Measurements from ENCODE around the gene CLSTN2. TPM values are rescaled to one million over a fixed set of nuclear protein-coding genes. Genes with fewer than 3 reads are reported as not detected.

The CLSTN2 gene
- total RNA-seq, 2 donors from 2014 or later, result 0.82 to 1.3 TPM

- intact Hi-C loops (cut with DNase I), result no loop called here
- no peaks in the 10 kb centered on the region for H3K4me1 ChIP-seq
- H3K36me3 ChIP-seq, result no peaks in the 10 kb centered on the region
- H3K9me3 ChIP-seq, result no peaks in the 10 kb centered on the region
- DNase-seq, result no peak
- no peak overlapping the region for H3K27ac ChIP-seq
- no peak overlapping the region for H3K9ac ChIP-seq (ENCODE audit: low read depth in 2 of 2, low read length in 2 of 2)
- TF ChIP-seq CTCF (IDR thresholded peaks at IDR 0.05), result no peak
- no peak overlapping the region for H3K4me3 ChIP-seq
- no peaks in the 10 kb centered on the region for H3K27me3 ChIP-seq
These were observed 675.6 kb downstream of the CLSTN2 start for GRCh38 chr3:140610544-140610943.

- Histone ChIP-seq H3K4me3 (no peak overlapping the region), H3K27me3 (no peaks in the 10 kb centered on the region), H3K9me3 (no peaks in the 10 kb centered on the region), H3K36me3 (no peaks in the 10 kb centered on the region), H3K9ac (ENCODE audit: low read depth in 2 of 2, low read length in 2 of 2) (no peak overlapping the region), H3K4me1 (no peaks in the 10 kb centered on the region), H3K27ac (no peak overlapping the region)
- TF ChIP-seq CTCF (IDR thresholded peaks at IDR 0.05), result no peak
- no peak for DNase-seq
- intact Hi-C loops (cut with DNase I), result no loop called here
These were observed 679.0 kb downstream of the CLSTN2 start for GRCh38 chr3:140614001-140614400.

- no peak for TF ChIP-seq CTCF (IDR thresholded peaks at IDR 0.05)
- DNase-seq, result no peak
- Histone ChIP-seq H3K9ac (ENCODE audit: low read depth in 2 of 2, low read length in 2 of 2) (no peak overlapping the region), H3K4me3 (no peak overlapping the region), H3K4me1 (no peaks in the 10 kb centered on the region), H3K9me3 (no peaks in the 10 kb centered on the region), H3K27me3 (no peaks in the 10 kb centered on the region), H3K27ac (no peak overlapping the region), H3K36me3 (no peaks in the 10 kb centered on the region)
- intact Hi-C loops (cut with DNase I), result no loop called here
These were observed 682.1 kb downstream of the CLSTN2 start for GRCh38 chr3:140617135-140617534.

- Histone ChIP-seq H3K27me3 (no peaks in the 10 kb centered on the region), H3K9ac (ENCODE audit: low read depth in 2 of 2, low read length in 2 of 2) (no peak overlapping the region), H3K27ac (no peak overlapping the region), H3K4me3 (no peak overlapping the region), H3K36me3 (no peaks in the 10 kb centered on the region), H3K9me3 (no peaks in the 10 kb centered on the region), H3K4me1 (no peaks in the 10 kb centered on the region)
- TF ChIP-seq CTCF (IDR thresholded peaks at IDR 0.05), result no peak
- DNase-seq, result no peak
- intact Hi-C loops (cut with DNase I), result no loop called here
These were observed 691.9 kb downstream of the CLSTN2 start for GRCh38 chr3:140626856-140627255.

Measured in colonic mucosa (tissue), 4 donors.